ENCODE results near the gene ANKRD35.

Gene ANKRD35

DNA sequence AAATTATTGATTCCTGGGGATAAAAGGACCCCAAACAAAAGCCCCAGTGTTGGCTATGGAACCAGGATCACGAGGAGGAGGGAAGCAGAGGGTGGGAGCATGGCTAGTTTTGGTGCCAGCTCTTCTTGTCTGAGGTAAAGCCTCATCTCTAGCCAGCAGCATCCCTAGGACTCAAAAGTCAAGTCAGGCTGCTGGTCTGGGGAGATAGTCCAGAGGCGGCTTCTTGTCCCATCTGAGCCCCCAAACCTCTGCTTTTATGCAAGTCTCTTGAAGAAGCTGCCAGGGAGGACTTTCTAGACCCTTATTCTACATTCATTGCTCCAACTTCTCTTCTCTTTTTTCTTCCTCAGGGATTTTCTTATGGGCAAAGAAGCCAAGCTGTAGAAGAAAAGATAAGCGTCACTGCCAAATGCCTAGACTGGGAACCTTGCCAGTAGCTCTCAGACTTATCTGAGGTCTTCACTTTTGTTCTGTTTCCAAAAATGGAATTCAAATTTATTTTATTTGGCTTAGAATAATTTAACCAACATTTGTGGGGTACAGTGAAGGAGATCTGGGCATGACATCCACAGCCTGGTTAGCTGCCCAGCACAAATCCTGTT, 6.9 kb upstream of the ANKRD35 start:
- no peak for TF ChIP-seq CTCF (IDR thresholded peaks at IDR 0.05; ENCODE audit: insufficient read depth, low read depth, low read length, missing control alignments)
- DNase-seq (ENCODE audit: low read depth), result no peak
- H3K4me3 ChIP-seq (ENCODE audit: low read depth, low read length), result no peak overlapping the region

DNA sequence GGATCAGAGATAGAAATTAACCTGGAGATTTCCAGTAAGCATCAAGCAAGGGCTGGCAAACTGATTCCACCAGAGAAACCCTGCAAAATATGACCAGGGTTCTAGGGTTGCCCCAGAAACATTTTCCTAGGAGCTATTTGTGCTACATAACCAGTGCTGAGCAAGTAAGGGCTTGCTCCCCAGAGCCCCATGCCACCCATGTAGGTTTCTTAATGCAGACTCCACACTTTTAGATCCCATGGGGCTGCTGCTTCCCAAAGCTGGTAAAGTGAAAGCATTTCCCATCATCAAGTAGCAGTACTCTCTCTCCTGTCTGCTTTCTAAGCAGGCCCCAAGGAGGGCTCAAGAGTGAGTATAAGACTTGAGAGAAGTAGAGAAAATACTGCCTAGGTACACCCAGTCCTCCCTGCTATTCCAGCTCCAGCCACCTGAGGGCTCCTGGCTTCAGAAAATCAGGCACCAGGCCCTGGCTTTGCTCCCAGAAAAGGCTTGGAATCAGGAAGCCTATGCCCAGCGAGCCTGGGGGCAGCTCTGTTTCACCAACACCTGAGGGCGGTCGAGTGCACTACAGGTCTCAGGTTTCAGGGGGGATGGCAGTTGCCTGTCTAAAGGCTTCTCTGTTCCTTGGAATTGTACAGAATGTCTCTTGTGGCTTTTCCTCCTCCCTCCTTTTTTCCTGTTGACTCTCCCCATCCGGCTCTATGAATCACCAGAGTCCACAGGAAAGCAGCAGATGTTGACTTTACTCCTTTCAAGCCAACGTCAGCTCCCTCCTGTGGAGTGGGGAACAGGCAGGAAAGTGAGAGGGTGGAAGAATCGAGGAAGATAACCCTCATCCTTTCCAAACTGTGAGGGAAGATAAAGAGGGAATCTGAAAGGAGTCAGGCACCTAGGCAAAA, 6.2 kb upstream of the ANKRD35 start:
- peak; percentile 87 for TF ChIP-seq CTCF (IDR thresholded peaks at IDR 0.05; ENCODE audit: insufficient read depth, low read depth, low read length, missing control alignments)
- no peak overlapping the region for H3K4me3 ChIP-seq (ENCODE audit: low read depth, low read length)
- peak; percentile 58 for DNase-seq (ENCODE audit: low read depth)

DNA sequence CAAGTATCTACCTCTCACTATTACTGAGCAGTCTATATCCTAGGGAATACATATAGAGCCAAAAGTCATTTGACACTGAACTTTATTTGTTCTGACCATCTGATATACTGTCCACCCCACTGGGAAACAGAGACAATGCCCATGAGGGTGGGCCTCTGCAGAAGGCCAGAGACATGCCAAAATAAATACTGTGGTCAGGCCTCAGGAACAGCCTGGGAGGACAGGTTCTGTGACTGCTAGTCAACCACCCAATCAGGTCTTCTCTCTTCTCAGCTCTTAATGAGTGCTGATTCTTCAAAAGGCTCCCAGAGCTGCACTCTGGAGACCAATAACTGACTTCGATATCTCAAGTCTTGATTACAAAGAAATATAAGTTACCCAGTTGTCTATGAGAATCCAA, 5.5 kb upstream of the ANKRD35 start:
- H3K4me3 ChIP-seq (ENCODE audit: low read depth, low read length), result no peak overlapping the region
- TF ChIP-seq CTCF (IDR thresholded peaks at IDR 0.05; ENCODE audit: insufficient read depth, low read depth, low read length, missing control alignments), result no peak
- no peak for DNase-seq (ENCODE audit: low read depth)

DNA sequence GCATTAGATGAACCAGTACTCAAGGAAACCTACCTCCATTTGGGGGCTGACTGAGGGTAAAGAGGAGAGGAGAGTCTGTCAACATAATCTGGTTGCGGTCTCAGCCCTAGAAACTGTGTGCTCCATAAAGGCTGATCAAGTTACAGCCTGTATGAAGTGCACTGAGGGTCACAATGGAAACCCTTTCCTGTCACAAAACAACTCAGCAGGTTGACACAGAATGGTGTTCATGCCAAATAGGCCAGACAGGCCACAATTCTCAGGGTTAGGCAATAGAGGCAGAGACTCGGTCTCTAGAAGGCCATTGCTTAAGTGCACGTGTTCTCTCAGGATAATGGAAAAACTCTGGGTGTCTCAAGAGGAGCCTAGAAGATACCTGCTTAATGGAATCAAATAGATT, 4.1 kb upstream of the ANKRD35 start:
- no peak for DNase-seq (ENCODE audit: low read depth)
- H3K4me3 ChIP-seq (ENCODE audit: low read depth, low read length), result no peak overlapping the region
- no peak for TF ChIP-seq CTCF (IDR thresholded peaks at IDR 0.05; ENCODE audit: insufficient read depth, low read depth, low read length, missing control alignments)

DNA sequence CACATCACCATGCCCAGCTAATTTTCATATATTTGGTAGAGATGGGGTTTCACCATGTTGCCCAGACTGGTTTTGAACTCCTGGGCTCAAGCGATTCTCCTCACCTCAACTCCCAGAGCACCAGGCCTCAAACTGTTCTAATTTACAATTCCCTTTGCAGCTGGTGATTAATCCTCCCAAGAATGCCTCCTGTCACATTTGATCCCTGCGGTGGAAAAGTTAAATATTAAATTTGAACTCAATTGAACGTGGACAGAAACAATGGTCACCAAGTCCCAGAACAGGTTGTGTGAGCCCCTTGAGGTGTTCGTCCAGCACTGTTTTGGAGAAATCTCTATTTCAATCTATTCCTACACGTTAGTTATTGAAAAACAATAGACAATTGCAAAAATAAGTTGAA, 2.0 kb upstream of the ANKRD35 start:
- no peak overlapping the region for H3K4me3 ChIP-seq (ENCODE audit: low read depth, low read length)
- no peak for DNase-seq (ENCODE audit: low read depth)
- no peak for TF ChIP-seq CTCF (IDR thresholded peaks at IDR 0.05; ENCODE audit: insufficient read depth, low read depth, low read length, missing control alignments)

GRCh38 chr1:145886816-145887215, 1.1 kb upstream of the ANKRD35 start:
- DNase-seq (ENCODE audit: low read depth), result no peak
- no peak overlapping the region for H3K4me3 ChIP-seq (ENCODE audit: low read depth, low read length)

More at GRCh38 chr1:145886816-145887215, 1.1 kb upstream of the ANKRD35 start:
- TF ChIP-seq CTCF (IDR thresholded peaks at IDR 0.05; ENCODE audit: insufficient read depth, low read depth, low read length, missing control alignments), result no peak
